ENCODE data around the gene NUDT6.

The NUDT6 gene

GRCh38 chr4:122876456-122876855, 45.9 kb downstream of the NUDT6 start:
- TF ChIP-seq ZFP30 (CRISPR knock-in tag; IDR thresholded peaks at IDR 0.05) (no peak), BACH2 (CRISPR knock-in tag; IDR thresholded peaks at IDR 0.05; ENCODE audit: borderline replicate concordance) (no peak), ZNF70 (CRISPR knock-in tag; IDR thresholded peaks at IDR 0.05) (no peak), CSRNP3 (CRISPR knock-in tag; IDR thresholded peaks at IDR 0.05) (no peak), SNAI2 (CRISPR knock-in tag; IDR thresholded peaks at IDR 0.05) (no peak), ARNTL (CRISPR knock-in tag; IDR thresholded peaks at IDR 0.05; ENCODE audit: borderline replicate concordance, low read depth) (no peak), RARB (CRISPR knock-in tag; IDR thresholded peaks at IDR 0.05) (no peak), ZNF8 (CRISPR knock-in tag; IDR thresholded peaks at IDR 0.05) (no peak), OSR1 (CRISPR knock-in tag; IDR thresholded peaks at IDR 0.05) (no peak), TCF4 (CRISPR knock-in tag; IDR thresholded peaks at IDR 0.05; ENCODE audit: borderline replicate concordance) (no peak), TOX (CRISPR knock-in tag; IDR thresholded peaks at IDR 0.05; ENCODE audit: borderline replicate concordance) (no peak), ISL1 (CRISPR knock-in tag; IDR thresholded peaks at IDR 0.05) (no peak), ZFP3 (CRISPR knock-in tag; IDR thresholded peaks at IDR 0.05) (no peak), CREB5 (CRISPR knock-in tag; IDR thresholded peaks at IDR 0.05; ENCODE audit: low read depth) (no peak), ZNF565 (CRISPR knock-in tag; conservative IDR thresholded peaks at IDR 0.05; ENCODE audit: low read depth) (no peak), TSHZ2 (CRISPR knock-in tag; IDR thresholded peaks at IDR 0.05) (no peak), CSDC2 (CRISPR knock-in tag; IDR thresholded peaks at IDR 0.05) (no peak)

GRCh38 chr4:122875949-122876348, 46.4 kb downstream of the NUDT6 start:
- peak; percentile 23; the same call in 1 of the 3 replicates for ATAC-seq
- TF ChIP-seq ZFP3 (CRISPR knock-in tag; IDR thresholded peaks at IDR 0.05) (no peak), PATZ1 (CRISPR knock-in tag; IDR thresholded peaks at IDR 0.05; ENCODE audit: borderline replicate concordance) (no peak), TSHZ2 (CRISPR knock-in tag; IDR thresholded peaks at IDR 0.05) (no peak), RARB (CRISPR knock-in tag; IDR thresholded peaks at IDR 0.05) (no peak), ZNF70 (CRISPR knock-in tag; IDR thresholded peaks at IDR 0.05) (no peak), ZC3H10 (CRISPR knock-in tag; IDR thresholded peaks at IDR 0.05) (no peak), SNAI2 (CRISPR knock-in tag; IDR thresholded peaks at IDR 0.05) (no peak), BACH2 (CRISPR knock-in tag; IDR thresholded peaks at IDR 0.05; ENCODE audit: borderline replicate concordance) (no peak), CSRNP3 (CRISPR knock-in tag; IDR thresholded peaks at IDR 0.05) (no peak), POU6F1 (CRISPR knock-in tag; IDR thresholded peaks at IDR 0.05; ENCODE audit: borderline replicate concordance, low read depth) (no peak), OSR1 (CRISPR knock-in tag; IDR thresholded peaks at IDR 0.05) (no peak), ARNTL (CRISPR knock-in tag; IDR thresholded peaks at IDR 0.05; ENCODE audit: borderline replicate concordance, low read depth) (no peak), TCF4 (CRISPR knock-in tag; IDR thresholded peaks at IDR 0.05; ENCODE audit: borderline replicate concordance) (no peak), ISL1 (CRISPR knock-in tag; IDR thresholded peaks at IDR 0.05) (no peak), ZNF8 (CRISPR knock-in tag; IDR thresholded peaks at IDR 0.05) (no peak), ZFP30 (CRISPR knock-in tag; IDR thresholded peaks at IDR 0.05) (no peak)

More at GRCh38 chr4:122876456-122876855, 45.9 kb downstream of the NUDT6 start:
- ATAC-seq = no peak

Measured in SK-N-SH treated with all-trans-retinoic acid at 6 μM for 48 hours (cell line).